GM19463 (cell line): ENCODE data around the gene STMN1.
"Not testable (repeated sequence)": the region's sequence is repeated elsewhere in the genome, so short reads cannot be mapped to it uniquely, and the experiment has no call there.

ENCODE experiments used
- ATAC-seq: cut with Tn5 transposase; IDR thresholded peaks from one replicate; pipeline ENCODE4 v1.9.1; 2021; ENCODE audit warnings: mild to moderate bottlenecking, moderate library complexity; ENCODE audit not compliant: unreplicated experiment

The STMN1 gene

DNA sequence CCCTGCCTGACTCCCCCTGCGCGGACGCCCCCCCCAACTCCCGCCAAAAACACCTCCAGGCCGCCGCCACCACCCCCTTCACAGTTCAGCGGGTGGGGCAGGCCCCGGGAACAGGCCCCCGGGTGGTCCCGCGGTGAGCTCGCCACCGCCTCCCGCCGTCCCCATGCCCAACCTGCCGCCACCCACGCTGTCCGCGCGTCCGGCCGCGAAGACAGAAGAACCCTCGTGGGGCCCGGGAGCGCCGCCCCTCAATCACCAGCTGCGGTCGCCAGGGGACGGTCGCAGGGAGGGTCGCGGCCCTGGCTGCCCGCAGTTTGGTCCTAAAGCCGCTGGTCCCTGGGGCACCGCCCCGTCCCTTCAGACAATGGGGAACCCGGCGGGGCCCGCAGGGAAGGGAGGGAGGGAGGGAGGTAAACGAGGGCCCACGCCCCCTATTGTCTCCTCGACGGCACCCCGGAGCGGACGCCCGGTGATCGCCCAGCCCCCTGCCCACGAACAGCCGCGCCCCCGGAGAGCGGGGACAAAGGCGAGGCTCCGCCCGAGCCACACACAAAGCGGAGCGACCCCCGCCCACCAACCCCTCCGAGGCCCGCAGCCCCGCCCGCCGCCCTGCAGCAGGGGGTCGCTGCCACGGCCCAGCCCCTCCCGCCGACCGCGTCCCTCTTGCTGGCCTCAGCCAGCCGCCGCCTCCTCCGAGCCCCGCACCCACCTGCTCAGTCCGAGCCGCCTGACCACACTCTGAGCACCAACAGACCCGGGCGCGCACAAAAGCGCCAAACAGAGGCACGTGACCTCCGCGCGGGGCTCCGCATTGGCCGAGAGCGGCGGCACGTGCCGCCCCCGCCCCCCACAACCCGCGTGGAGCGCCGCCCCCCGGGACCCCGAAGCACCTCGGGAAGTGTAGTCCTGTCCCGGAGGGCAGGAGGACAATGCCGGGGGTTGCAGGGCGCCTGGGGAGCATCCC lies at the start of gene STMN1:
Gene STMN1, minus strand, starts transcription at position 740 of the 964 bp plus-strand sequence. CDS start 1,743 bp downstream, outside the sequence.
- ATAC-seq, result peak; percentile 54

DNA sequence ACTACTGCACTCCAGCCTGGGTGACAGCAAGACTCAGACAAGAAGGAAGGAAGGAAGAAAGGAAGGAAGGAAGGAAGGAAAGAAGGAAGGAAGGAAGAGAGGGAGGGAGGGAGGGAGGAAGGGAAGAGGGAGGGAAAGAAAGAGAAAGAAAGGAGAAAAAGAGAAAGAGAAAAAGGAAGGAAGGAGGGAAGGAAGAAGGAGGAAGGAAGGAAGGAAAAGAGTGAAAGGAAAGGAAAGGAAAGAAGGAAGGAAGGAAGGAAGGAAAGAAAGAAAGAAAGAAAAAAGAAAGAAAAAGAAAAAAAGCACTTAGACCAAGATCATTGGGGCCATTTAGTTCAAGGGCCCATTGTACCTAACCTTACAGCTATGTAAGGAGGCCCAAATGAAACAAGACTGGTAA lies 49.3 kb upstream of the STMN1 start:
- ATAC-seq, result no peak

DNA sequence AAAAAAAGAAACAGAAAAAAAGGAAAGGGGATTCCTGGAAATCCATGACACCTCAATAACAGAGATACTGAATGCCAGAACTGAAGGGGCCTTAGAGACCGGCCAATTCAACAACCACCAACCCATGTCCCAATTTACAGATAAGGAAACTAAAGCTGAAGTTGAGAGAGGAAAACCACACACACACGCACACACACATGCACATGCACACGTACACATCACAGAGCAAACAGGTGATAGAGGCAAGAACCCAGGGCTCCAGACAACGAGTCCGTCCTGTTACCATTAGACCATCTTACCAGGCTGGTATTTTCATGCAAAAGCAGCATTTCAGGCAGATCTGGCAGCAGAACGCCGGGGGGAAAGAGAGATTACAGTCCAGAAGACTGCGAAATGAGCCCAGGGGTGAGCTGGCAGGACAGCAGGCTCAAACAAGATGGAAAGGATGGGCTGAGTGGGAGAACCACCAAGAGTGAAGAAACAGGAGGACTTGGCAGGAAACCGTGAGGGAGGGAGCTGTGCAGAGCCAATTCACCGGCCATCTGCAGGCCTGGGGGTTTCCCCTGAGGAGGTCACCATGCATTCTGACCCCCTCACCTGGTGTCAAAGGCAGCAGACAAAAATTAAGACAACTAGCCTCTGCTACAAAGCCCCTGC lies 48.2 kb upstream of the STMN1 start:
- ATAC-seq, result no peak

DNA sequence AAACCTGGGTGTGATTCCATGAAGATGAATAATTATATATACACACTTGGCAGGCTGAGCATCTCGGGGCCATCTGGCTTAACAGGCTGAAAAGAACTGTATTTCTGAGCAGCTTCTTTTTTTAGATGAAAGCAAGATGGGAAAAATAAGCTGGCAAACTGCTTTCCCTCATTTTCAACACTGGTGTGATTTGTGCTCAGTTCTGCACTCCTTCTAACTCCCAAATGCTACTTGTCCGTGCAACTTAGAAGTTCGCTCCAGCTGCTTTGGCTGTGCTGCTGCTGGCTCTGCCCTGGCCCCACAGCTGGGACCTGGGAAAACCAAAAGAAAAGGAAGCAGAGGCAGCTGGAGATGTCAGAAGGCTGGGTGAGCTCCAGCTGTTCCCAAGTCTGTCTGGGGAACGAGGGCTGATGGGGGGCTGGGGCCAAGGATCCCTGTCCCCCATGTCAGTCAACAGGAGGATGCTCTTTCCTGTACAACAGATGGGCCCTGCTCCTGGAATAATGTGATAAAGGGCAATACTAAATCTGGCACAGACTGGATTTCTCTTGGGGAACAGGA lies 46.7 kb upstream of the STMN1 start:
- no peak for ATAC-seq

DNA sequence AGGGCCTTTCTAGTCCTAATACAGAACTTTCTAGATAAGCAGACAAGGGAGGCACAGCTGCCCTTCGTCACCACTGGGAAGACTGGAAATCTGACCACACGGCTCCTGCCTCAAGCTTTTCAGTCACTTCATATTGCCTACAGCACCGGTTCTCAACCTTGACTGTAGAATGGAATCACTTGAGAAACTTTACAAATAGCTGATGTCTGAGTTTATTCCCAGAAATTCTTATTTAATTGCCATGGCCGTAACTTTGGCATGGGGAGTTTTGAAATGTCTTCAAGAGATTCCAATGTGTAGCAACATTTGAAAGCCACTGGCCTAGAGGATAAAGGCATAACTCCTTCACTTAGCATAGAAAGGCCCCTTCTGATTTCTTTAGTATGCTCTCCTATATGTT lies 42.4 kb upstream of the STMN1 start:
- no peak for ATAC-seq

DNA sequence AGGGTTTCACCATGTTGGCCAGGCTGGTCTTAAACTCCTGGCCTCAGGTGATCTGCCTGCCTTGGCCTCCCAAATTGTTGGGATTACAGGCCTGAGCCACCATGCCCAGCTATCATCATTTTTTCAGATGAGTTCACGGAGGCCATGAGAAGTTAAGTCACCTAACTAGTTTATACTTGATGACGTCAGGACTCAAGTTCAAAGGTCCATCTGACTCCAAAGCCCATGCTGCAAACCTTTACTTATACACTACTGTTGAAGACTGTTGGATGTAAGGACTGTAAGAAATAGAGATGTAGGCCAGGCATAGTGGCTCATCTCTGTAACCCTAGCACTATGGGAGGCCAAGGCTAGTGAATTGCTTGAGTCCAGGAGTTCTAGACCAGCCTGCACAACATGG lies 40.8 kb upstream of the STMN1 start:
- ATAC-seq, result no peak

DNA sequence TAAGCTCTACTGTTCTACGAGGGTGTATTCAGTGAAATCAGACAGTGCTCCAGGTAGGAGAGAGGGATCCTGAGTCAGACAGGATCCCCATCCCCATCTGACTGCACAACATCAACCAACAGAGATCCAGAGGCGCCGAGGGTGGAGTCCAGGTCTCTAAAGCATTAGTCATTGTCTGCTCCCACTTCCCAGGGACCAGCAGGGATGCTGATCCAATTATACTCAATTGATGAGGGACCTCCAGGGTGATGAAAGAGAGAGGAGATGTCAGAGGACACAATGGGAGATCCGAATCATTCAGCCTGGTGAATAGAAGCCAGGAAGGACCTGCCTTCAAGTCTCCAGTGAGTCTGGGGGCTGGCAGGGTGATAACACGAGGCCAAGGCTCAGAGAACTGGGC lies 39.5 kb upstream of the STMN1 start:
- no peak for ATAC-seq

DNA sequence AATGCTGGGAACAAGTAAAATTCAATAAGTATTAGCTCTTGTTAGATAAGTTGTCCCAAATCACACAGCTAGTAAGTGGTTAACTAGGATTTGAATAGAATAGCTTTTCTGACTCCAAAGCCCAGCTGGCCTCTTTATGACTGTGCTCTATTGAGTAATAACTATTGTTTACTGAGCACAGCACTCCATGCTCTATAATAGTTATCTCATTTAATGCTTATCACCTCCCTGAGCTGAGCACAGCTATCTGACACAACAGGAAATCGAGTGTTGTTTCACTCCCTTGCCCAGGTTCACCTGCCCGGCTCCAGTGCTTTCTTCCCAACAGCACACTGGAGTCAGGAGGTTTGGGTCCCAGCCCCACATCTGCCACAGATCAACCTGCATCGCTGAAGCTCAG lies 38.8 kb upstream of the STMN1 start:
- ATAC-seq, result no peak

DNA sequence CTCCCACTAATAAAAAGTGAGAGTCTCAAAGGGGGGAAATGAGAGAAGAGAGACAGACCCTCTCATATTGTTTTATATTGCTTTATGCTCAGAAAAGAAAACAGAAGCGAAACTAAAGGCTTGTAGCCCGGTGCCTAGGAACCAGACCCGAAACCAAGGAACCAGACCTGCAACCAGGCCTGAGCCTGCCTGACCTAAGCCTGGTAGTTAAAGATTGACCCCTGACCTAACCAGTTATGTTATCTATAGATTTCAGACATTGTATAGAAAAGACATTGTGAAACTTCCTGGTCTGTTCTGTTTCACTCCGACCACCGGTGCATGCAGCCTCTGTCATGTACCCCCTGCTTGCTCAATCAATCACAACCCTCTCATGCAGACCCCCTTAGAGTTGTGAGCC lies 37.3 kb upstream of the STMN1 start:
- not testable (repeated sequence) for ATAC-seq

DNA sequence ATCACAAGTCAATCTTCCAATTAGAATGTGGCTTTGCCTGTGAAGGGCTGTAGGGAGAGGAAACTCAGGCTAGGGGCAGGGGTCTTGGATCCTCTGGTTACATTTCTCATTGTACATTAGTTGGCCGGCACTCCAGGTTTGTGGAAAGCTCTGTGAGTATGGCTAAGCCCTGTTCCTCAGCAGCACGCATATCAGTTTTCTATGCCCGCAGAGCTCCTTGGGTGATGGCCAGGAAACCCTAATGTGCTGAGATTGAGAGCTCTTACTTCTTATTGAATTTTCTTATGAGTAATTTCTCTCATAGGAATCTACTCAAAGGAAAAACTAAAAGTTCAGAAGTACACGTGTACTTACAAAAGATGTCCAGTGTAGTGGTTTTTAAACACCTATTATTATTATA lies 30.7 kb upstream of the STMN1 start:
- no peak for ATAC-seq

DNA sequence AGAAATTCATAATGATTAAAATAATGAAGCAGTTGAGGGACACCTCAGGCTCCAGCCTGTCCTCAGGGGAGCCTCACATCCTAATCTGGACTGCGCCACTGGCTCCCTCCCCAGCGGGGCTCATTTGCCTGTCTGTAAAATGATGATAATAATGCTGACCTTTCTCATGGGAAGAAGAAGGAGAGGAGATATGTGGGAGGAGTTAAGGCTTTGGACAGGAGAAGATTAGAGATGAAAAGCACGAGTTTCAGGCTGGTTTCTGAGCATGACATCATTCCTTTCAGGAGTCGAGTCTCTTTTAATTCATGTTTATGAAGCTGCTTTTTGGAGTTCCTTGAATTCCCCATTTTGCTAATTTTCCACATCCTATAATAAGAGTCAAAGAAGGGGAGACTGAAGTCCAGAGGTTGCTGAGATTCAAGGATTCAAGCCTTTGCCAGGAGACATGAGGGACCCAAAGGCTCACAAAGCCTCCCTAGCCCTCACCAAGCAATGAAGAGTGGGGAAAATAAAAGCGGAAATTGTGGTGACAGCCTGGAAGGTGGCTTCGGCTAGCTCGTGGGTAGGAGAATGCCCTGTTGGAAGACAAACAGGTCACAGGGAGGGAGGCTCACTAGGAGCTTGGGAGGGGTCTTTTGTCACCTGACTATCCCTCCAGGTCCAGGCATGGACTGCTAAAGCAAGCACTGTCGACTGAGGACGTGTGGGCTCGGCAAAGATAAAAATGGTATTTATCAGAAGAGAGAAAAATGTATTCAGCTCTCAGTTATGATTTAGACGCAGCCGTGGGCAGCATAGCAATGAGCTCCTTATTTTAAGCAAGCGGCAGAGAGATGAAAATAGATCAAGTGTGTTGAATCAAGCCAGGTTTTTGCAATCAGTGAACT lies 27.5 kb upstream of the STMN1 start:
- no peak for ATAC-seq

DNA sequence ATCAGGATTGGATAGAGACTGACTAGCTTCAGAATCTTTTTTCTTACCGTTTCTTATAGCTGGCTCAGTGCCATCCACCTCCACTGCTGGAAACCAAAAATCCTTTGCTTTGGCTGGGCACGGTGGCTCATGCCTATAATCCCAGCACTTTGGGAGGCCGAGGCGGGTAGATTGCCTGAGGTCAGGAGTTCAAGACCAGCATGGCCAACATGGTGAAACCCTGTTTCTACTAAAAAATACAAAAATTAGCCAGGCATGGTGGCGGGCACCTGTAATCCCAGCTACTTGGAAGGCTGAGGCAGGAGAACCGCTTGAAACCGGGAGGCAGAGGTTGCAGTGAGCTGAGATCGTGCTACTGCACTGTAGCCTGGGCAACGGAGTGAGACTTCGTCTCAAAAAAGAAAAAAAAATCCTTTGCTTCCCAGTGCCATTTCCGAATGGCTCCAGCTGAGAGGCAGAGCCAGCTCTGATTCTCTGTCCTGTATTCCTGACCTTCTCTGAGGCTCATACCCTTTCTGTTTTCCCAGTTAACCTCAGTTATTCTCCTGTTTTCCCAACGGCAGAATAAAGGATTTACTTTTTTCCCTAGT lies 26.7 kb upstream of the STMN1 start:
- not testable (repeated sequence) for ATAC-seq

DNA sequence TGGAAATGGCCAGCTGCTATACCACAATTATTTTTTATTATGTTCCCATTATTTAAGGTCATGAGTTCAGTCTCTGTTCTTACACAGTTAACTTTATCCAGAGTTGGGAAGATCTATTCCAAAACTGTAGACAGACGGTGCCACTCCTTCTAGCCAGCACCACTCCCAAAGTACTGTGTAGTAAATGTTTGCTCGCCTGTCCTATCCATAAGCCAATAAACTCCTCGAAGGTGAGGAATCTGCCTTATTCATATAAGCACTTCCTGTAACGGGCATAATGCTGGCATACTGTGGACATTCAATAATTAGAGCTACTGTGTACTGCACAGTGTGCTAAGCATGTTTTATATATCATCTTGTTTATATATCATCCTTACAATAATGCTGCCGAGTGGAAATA lies 26.1 kb upstream of the STMN1 start:
- ATAC-seq, result no peak

DNA sequence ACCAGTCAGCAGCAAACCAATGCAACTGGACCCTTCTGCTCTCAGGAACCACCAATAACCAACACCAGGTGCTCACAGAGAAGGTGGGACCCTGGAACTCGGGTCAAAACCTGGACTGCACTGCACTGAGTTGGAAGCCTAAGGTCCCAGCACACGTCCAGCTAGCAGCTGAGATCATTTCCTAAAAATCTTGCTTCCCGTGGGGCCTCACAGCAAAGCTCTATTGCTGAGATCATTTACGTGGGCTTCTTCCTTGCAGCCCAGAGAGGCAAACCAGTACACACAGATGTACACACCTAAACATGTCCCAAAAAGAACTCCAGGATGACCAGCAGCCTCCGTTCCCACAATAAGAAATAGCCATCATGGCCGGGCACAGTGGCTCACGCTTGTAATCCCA lies 22.8 kb upstream of the STMN1 start:
- ATAC-seq, result no peak

DNA sequence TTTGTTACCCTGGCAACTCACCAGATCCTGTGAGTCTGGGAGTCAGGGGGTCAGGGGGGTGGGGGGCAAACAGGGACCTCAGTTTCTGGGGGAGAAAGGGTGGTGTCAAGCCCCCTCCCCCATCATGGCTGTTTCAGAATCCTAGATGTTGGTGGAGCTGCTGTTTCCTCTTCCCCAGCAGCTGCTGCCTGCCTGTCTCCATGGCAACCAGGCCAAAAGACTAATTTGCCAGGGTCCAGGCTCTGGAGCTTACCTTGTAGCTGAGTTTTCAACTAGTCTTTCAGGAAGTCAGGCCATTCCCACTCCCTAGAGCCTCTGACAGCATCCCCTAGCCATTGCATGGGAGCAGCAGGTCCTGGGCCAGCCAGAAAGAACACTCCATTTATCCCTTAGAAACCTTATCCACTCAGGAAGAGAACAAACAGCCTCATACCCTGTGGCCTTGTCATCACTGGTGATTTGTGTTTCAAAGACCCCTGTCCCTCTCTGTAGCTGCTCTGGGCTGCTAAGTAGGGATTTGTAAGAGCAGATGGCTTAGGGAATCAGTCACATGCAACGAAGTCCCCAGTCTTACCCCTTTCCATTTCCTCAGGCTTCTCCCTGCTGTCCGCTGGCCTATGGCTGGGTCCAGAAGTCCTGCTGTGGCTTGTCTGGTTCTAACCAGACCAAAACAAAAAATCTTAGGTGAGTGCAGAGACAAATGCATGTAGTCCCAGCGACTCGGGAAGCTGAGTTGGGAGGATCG lies 21.5 kb upstream of the STMN1 start:
- ATAC-seq, result no peak

DNA sequence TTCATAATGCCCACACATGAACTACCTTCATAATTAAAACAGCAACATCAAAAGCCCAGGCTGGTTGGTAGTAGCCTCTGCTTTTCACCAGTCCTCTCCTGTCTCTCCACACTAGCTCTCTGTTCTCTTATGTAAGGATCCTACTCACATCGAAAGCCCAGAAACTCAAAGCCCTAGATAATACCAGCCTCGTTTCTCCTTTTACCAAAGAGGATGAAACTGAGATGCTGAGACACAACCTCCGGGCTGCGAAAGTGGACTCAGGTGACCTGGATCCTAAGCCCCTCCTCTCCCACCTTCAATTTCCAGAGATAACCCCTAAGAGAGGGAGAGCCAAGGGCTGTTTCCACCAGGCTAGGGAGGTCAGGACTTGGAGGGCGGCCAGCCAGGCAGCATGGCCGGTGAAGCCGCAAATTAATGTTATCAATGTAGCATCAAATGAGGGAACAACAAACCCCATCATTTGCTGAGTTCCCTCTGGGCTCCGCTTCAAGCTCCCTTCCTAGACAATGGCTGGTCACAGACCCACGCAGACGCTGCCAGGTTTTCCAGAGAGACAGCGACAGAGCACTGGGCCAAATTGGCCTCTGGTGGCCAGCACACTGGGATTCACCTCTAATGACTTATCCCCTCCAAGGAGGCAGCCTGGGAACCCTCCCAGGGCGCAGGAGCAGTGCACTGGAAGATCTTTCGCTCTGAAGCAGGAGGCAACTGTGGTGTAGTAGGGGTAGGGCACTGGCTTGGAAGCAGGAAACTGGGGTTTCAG lies 20.7 kb upstream of the STMN1 start:
- ATAC-seq, result no peak

DNA sequence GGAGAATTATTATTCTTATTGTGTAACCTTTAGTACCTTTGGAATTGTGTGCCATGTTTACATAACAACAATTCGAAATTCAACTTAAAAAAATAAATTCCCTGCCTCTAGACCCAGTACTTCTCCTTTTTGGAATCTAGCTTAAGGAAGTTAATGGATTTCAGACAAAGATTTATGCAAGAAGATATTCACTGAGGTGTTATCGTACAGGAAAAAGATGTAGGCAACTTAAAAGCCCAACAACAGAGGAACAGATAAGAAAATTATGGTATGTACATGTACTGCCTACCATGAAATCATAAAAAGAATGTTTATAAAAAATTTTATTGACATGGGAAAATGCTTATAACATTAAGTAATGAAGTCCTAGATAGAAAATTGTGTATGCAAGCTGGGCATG lies 18.2 kb upstream of the STMN1 start:
- ATAC-seq, result no peak

DNA sequence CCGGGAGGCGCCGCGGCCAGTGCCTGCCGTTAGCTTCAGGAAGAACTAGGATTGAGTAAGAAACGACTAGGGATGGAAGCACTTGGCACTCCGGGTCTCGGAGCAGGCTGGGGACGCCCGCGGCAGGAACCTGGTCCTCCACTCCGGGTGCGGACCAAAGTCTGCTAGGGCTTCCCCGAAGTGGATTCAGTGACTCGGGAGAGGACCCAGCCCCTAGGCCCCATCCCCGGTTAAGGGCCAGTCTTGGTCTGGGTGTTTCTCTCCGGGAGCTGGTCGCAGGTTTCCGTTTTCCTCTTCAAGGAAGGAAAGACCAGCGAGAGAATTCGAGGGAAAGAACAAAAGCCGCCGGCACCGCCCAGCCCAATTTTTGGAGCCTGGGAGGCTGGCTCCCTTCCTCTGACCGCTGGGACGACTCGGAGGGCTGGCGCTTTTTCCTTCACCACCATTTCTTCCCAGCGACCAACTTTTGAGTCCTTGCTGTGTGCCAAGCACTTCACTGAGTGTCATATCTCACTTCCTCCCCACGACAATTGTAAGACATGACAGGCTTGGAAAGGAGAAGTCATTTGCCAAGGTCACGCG lies 16.8 kb upstream of the STMN1 start:
- no peak for ATAC-seq
